HFFc6 (cell line): ENCODE results near the gene FARS2. TPM values are rescaled to one million over a fixed set of nuclear protein-coding genes. Genes with fewer than 3 reads are reported as not detected.

Experiments used
- DNase-seq: peaks from one replicate; pipeline ENCODE4 v3.0.0-alpha.2; 2018
- H3K27ac Mint-ChIP-seq: 2 replicates; pipeline ENCODE4 v1.8.0; 2020; ENCODE audit warnings: mild to moderate bottlenecking, mixed read lengths
- H3K27me3 Mint-ChIP-seq: 2 replicates; pipeline ENCODE4 v1.8.0; 2021; ENCODE audit warnings: mild to moderate bottlenecking, moderate library complexity, mixed read lengths; ENCODE audit not compliant: insufficient read depth
- H3K36me3 Mint-ChIP-seq: 2 replicates; pipeline ENCODE4 v1.8.0; 2021; ENCODE audit warnings: low read depth, mixed read lengths
- H3K4me1 Mint-ChIP-seq: 2 replicates; pipeline ENCODE4 v1.8.0; 2020; ENCODE audit warnings: low read depth, mixed read lengths
- H3K4me3 Mint-ChIP-seq: 2 replicates; pipeline ENCODE4 v1.8.0; 2020; ENCODE audit warnings: mild to moderate bottlenecking, moderate library complexity, mixed read lengths
- H3K9me3 Mint-ChIP-seq: 2 replicates; pipeline ENCODE4 v1.8.0; 2020; ENCODE audit warnings: mild to moderate bottlenecking, mixed read lengths
- total RNA-seq, 6 experiments: library from RNA; stranded (reverse); fragmentation: NEBNext Ultra II Directional; extraction: Animal tissue kit (Norgen Biotek cat#: 25700); gene quantifications; 2 replicates in 1 of 6; 3 replicates in 5 of 6; pipeline ENCODE4 v1.2.3, GENCODE V29; 2021
- TF ChIP-seq, protein P1 (sequence below): fragments of 200-600 bp; sonication (generic); IDR thresholded peaks from 2 replicates; pipeline ENCODE4 v1.5.0; 2021; ENCODE audit warnings: antibody characterized with exemption, mild to moderate bottlenecking

Gene FARS2
- total RNA-seq, 6 experiments from 2014 or later = 11.5 to 16.4 (median 13.1) TPM

DNA sequence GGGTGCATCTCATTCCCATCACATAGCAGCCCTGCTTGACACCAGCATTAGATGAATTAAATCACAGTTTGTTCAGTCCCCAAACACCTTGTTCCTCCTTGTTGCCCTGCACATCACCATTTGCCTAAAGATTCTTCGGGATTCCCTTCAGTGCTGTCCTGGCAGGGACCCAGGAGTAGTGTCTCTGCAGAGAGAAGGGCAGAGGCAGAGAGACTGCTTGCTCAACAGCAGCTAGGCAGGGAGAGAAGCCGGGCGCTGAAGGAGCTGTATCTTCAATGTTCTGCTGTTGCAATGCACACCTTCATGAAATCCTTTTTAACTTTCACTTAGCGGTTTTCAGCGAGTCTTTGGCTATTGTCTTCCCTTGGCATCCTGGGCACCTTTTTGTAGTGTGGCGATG is 362.9 kb downstream of the FARS2 start:
- no peak for DNase-seq
- H3K4me3 Mint-ChIP-seq = no peak overlapping the region
- TF ChIP-seq, protein P1, sequence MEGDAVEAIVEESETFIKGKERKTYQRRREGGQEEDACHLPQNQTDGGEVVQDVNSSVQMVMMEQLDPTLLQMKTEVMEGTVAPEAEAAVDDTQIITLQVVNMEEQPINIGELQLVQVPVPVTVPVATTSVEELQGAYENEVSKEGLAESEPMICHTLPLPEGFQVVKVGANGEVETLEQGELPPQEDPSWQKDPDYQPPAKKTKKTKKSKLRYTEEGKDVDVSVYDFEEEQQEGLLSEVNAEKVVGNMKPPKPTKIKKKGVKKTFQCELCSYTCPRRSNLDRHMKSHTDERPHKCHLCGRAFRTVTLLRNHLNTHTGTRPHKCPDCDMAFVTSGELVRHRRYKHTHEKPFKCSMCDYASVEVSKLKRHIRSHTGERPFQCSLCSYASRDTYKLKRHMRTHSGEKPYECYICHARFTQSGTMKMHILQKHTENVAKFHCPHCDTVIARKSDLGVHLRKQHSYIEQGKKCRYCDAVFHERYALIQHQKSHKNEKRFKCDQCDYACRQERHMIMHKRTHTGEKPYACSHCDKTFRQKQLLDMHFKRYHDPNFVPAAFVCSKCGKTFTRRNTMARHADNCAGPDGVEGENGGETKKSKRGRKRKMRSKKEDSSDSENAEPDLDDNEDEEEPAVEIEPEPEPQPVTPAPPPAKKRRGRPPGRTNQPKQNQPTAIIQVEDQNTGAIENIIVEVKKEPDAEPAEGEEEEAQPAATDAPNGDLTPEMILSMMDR = no peak
- no peaks in the 10 kb centered on the region; the same call in 1 of the 2 replicates for H3K27me3 Mint-ChIP-seq
- H3K9me3 Mint-ChIP-seq = no peaks in the 10 kb centered on the region
- H3K36me3 Mint-ChIP-seq = peaks cover 5% of the 10 kb centered on the region
- no peak overlapping the region for H3K27ac Mint-ChIP-seq
- no peaks in the 10 kb centered on the region for H3K4me1 Mint-ChIP-seq

DNA sequence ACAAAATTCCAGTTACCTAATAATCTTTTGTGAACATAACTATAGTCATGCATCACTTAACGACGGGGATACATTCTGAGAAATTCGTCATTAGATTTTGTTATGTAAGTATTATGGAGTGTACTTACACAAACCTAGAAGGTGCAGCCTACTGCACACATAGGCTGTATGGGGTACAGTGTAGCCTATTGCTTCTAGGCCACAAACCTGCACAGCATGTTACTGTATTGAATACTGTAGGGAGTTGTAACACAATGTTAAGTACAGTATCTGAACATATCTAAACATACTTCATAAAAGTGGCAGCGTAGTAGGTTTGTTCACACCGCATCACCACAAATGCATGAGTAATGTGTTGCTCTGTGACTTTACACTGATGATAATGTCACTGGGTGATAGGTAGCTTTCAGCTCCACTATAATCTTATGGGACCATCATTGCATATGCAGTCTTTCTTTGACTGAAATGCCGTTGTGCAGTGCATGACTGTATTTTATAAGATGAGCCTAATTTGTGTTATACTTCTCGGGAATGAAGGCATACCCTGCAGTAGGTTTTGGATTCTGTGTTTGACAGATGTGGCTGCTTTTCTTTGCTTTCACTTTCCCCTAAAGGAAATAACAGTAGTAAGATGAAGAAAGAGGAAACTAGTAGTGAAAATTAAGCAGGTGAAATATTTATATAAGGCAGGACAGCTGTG is 365.6 kb downstream of the FARS2 start:
- no peak overlapping the region for H3K4me3 Mint-ChIP-seq

DNA sequence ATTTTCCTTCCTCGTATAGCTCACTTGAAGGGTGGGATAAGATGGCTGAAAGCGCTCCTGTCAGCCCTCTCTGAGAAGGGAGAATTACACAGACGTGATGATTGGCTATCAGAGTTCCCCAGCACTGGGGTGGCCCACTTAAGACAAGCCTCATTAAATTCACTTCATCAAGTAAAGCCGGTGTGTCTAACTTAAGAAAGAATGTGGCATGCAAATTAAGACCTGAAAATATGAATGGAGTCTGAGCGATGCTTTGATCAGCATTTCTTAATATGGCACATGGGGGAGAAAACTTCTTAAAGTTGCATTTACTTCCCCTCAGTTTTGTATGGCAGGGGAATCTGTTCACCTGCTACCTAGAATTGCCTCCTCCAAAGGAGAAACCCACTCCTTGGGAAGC is 369.3 kb downstream of the FARS2 start:
- TF ChIP-seq, protein P1 = no peak
- no peak for DNase-seq
- Mint-ChIP-seq H3K4me3 (no peak overlapping the region), H3K27ac (no peak overlapping the region), H3K27me3 (no peaks in the 10 kb centered on the region; the same call in 1 of the 2 replicates), H3K9me3 (no peaks in the 10 kb centered on the region), H3K4me1 (peaks cover 10% of the 10 kb centered on the region), H3K36me3 (no peaks in the 10 kb centered on the region)

More for the DNA sequence above, 365.6 kb downstream of the FARS2 start:
- DNase-seq = no peak
- Mint-ChIP-seq H3K4me1 (no peaks in the 10 kb centered on the region), H3K27ac (no peak overlapping the region), H3K9me3 (no peaks in the 10 kb centered on the region), H3K36me3 (peaks cover 5% of the 10 kb centered on the region), H3K27me3 (no peaks in the 10 kb centered on the region; the same call in 1 of the 2 replicates)
- TF ChIP-seq, protein P1 = no peak

DNA sequence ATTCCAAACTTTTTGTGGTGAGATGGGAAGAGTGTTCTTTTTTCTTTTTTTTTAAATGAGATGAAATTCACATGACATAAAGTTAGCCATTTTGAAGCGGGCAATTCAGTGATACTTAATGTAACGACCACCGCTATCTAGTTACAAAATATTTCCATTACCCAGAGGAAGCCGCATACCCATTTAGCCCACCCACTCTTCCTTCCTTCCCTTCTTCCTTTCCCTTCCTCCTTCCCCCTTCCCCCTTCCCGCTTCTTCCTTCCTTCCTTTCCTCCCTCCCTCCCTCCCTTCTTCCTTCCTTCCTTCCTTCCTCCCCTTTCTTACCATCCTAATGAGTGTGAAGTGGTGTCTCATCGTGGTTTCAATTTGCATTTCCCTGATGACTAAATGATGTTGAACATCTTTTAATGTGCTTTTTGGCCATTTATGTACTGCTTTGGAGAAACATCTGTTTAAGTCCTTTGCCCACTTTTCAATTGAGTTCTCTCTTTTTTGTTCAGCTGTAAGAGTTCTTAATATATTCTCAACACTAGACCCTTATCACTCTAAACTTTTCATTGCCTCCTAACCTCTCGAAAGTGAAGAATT is 371.1 kb downstream of the FARS2 start:
- TF ChIP-seq, protein P1 = no peak
- H3K36me3 Mint-ChIP-seq = no peaks in the 10 kb centered on the region
- H3K27me3 Mint-ChIP-seq = no peaks in the 10 kb centered on the region; the same call in 1 of the 2 replicates
- no peak overlapping the region for H3K4me3 Mint-ChIP-seq
- H3K9me3 Mint-ChIP-seq = no peaks in the 10 kb centered on the region
- H3K27ac Mint-ChIP-seq = no peak overlapping the region
- H3K4me1 Mint-ChIP-seq = peaks cover 10% of the 10 kb centered on the region
- DNase-seq = no peak

DNA sequence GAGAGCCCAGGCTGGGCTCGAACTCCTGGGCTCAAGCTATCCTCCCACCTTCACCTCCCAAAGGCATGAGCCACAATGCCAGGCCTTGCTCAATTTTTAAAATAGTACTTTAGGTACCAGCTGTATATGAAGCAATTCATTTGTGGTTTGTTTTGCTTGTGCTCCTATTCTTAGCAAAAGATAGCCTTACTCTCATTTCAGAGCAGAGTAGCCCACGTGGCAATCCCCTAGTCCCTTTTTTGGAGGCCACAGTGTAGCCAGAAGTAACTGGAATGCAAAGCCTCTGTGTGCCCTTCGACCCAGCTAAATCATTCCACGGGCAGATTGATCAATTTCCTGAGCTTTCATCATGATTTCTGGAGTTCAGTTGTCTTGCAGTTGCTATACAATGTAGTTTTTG is 373.2 kb downstream of the FARS2 start:
- peaks cover 10% of the 10 kb centered on the region for H3K4me1 Mint-ChIP-seq
- no peak overlapping the region for H3K4me3 Mint-ChIP-seq
- no peaks in the 10 kb centered on the region; the same call in 1 of the 2 replicates for H3K27me3 Mint-ChIP-seq
- DNase-seq = no peak
- H3K27ac Mint-ChIP-seq = no peak overlapping the region
- no peaks in the 10 kb centered on the region for H3K9me3 Mint-ChIP-seq
- TF ChIP-seq, protein P1 = no peak
- H3K36me3 Mint-ChIP-seq = no peaks in the 10 kb centered on the region
